Activated CD4-positive, alpha-beta T cell treated with anti-CD3 and anti-CD28 coated beads, Interleukin-2, amount 50 U/mL, for 4 hours (primary cell): ENCODE measurements around the gene YARS1.

ENCODE experiments used
- DNase-seq, 2 experiments: peaks; one replicate each; pipeline ENCODE4 v3.0.0-alpha.2; 2020

Gene YARS1

GRCh38 chr1:32761253-32761877 lies 55.8 kb downstream of the YARS1 start:
- peak; percentile 39 to 42 for DNase-seq

GRCh38 chr1:32759997-32760623 lies 57.0 kb downstream of the YARS1 start:
- no peak for DNase-seq

GRCh38 chr1:32759521-32759981 lies 57.6 kb downstream of the YARS1 start:
- DNase-seq = no peak

GRCh38 chr1:32758795-32759430 lies 58.2 kb downstream of the YARS1 start:
- no peak for DNase-seq

DNA sequence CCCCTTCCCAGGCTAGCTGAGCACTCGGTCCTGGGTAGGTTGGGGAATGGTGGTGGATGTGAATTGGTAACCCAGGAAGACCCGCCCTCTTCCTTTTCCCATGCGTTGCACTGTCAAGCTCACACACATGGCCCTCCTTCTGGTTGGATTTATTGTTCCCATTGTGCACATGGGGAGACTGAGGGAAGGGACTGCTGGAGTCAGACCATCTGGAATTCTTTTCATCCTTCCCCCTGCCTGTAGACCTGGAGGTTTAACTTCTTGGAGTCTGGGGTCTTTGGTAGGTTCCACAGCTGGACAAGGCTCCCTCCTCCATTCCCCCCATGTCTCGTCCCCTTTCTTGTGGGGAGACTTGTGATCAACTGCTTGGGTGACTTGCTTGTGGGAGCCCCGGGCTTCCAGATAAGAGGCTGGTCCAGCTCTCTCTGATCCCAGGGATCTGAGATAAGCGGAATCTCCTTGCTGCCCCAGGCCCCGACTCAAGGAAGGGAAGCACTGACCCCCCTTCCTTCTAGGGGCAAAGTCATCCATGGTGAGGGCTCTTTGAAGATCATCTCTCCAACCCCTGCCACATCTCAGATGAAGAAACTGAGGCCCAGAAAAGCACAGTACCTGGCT lies 58.9 kb downstream of the YARS1 start:
- DNase-seq = no peak

DNA sequence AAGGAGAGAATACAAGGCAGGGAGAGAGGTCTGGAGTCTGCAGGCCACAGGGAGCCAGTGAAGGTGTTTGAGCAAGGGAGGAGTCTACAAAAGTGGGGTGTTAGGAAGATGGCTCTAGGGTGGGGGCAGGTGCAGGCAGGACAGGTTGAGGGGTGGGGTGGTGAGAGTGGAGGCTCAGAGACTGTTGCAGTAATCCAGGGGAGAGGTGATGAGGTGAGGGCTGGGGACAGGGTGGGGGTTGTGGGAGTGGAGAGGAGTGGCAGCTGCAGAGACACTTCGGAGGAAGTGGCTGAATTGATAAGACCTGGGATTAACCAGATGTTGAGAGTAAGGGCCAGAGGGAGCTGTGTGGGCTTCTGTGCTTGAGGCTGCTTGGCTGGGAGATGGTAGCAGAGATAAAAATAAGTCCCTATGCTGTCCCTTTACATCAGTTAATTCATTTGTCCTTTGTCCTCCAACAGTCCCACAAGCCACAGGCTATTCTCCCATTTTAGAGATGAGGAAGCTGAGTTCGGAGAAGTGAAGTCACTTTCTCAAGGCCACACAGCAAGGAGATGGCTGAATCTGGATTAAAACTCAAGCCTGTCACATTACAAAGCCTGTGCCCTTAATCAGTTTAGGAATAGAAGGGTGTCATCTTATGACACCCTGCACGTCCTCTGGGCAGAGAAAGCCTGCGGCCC lies 59.8 kb downstream of the YARS1 start:
- no peak for DNase-seq

DNA sequence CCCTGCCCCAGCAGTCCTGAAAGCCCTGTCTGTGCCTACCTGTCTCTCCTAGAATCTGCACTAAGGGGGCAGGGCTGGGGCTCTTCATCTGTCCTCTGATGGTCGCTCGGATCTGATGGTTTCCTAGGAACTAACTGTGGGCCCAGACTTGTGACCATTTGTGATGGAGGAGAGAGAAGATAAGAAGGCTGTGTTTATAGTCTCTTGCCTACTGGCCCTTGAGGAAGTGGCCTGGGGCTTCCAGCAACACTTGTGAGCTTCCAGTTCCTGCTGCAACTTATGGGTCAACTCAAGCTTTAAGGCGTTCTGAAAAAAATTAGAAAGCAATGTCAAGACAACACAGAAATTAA lies 61.4 kb downstream of the YARS1 start:
- DNase-seq = no peak

GRCh38 chr1:32755098-32755809 lies 61.9 kb downstream of the YARS1 start:
- no peak for DNase-seq

- DNase-seq = peak; percentile 54 to 67
These were observed 62.7 kb downstream of the YARS1 start for GRCh38 chr1:32754317-32755097.

GRCh38 chr1:32753532-32754316 lies 63.4 kb downstream of the YARS1 start:
- peak; percentile 36 to 46 for DNase-seq

GRCh38 chr1:32749771-32750170 lies 67.4 kb downstream of the YARS1 start:
- no peak for DNase-seq

GRCh38 chr1:32749332-32749731 lies 67.8 kb downstream of the YARS1 start:
- no peak for DNase-seq

- DNase-seq = no peak
These were observed 68.2 kb downstream of the YARS1 start for GRCh38 chr1:32748926-32749325.

GRCh38 chr1:32748348-32748747 lies 68.8 kb downstream of the YARS1 start:
- no peak for DNase-seq

GRCh38 chr1:32746130-32746529 lies 71.0 kb downstream of the YARS1 start:
- no peak for DNase-seq

DNA sequence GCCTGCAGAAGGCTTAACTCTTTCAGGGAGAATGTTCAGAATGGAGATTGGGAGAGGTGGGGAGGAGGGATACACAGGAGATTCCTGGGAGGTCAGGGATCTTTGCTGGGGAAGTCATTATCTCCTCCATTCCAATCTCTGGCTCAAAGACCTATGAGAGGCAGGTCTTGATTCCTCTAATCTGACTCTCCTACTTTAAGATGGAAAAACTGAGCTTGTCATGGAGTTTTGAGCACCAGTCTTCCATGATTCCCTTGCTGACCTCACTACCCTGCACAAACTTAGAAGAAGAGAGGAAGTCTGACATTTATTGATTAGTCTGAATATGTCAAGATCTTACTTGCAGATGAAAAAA lies 73.1 kb downstream of the YARS1 start:
- no peak for DNase-seq

DNA sequence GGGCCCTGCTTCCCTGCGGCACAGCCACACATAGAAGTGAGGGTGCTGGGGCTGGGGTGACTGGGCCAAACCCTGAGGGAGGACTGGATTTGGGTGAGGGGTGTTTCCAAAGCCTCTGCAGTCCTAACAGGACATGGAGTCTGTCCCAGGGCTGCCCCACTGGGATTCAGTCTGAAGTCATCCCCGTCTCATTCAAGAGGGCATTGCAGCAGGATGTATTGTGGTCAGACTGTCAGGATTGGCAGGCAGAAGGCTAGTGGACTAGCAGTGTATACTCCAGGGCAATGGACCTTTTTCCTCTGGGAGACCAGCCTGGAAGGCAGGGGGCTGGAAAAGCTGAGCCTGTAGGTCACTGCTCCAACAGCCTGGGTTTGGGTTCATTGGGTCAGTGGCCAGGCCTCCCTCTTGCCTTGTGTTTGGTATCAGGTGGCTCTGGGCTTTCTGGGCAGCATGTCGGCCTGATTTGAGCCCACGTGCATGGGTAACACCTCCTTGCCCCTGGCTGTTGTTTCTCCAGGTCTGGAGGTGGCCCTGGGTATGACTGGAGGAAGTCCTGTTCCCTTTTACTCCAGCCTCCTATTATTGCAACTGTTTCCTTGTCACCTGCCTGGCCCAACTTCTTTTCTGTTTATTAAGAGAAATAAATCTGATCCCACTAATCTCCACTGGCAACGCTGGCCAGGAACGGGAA lies 73.6 kb downstream of the YARS1 start:
- no peak for DNase-seq

GRCh38 chr1:32742956-32743355 lies 74.2 kb downstream of the YARS1 start:
- DNase-seq = no peak

- no peak for DNase-seq
These were observed 74.8 kb downstream of the YARS1 start for GRCh38 chr1:32742199-32742947.
